ENCODE results near the gene CFAP90. TPM values are rescaled to one million over a fixed set of nuclear protein-coding genes. Genes with fewer than 3 reads are reported as not detected.

Gene CFAP90
- polyA plus RNA-seq, 1 experiment = 0.10 TPM

DNA sequence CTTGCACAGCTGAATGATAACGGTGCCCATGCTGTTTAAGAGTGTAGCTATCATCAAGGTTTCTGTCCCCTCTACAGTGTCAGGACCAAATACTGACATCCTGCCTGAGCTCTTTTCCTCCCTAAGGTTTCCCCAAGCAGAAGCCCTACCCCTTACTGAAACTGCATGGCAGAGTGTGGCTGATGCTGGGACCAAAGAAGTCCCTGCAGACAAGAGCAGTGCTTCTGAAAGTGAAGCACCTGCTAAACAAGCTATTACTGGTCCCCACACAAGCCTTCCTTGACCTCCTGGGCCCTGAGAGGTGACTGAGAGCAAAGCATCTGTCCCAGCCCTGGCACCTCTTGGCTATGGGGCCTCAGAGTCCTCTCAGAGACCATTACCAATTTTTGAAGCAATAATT, 56.1 kb downstream of the CFAP90 start:
- H3K27ac ChIP-seq (ENCODE audit: low read depth, low read length) = no peak overlapping the region
- H3K27me3 ChIP-seq (ENCODE audit: control insufficient read depth, insufficient read depth, low read length) = no peaks in the 10 kb centered on the region
- H3K9me3 ChIP-seq (ENCODE audit: control insufficient read depth, insufficient read depth, low read length) = no peaks in the 10 kb centered on the region; the same call in 1 of the 2 replicates
- ChIA-PET POLR2A (no interaction called here), CTCF (no interaction called here)
- TF ChIP-seq CTCF (IDR thresholded peaks at IDR 0.05; ENCODE audit: low read depth, low read length) = no peak
- no peak for DNase-seq (ENCODE audit: low read depth, low spot score)
- H3K4me3 ChIP-seq (ENCODE audit: low read depth, low read length) = no peak overlapping the region

- no peak overlapping the region for H3K4me3 ChIP-seq (ENCODE audit: low read depth, low read length)
- no peak for DNase-seq (ENCODE audit: low read depth, low spot score)
- no peak for TF ChIP-seq CTCF (IDR thresholded peaks at IDR 0.05; ENCODE audit: low read depth, low read length)
- no peaks in the 10 kb centered on the region for H3K27me3 ChIP-seq (ENCODE audit: control insufficient read depth, insufficient read depth, low read length)
- POLR2A ChIA-PET = no interaction called here
- H3K27ac ChIP-seq (ENCODE audit: low read depth, low read length) = no peak overlapping the region
- CTCF ChIA-PET = no interaction called here
- H3K9me3 ChIP-seq (ENCODE audit: control insufficient read depth, insufficient read depth, low read length) = no peaks in the 10 kb centered on the region; the same call in 1 of the 2 replicates
Observed at GRCh38 chr5:7794311-7794710, 56.6 kb downstream of the CFAP90 start.

GRCh38 chr5:7793895-7794294, 57.0 kb downstream of the CFAP90 start:
- DNase-seq (ENCODE audit: low read depth, low spot score) = no peak
- no peak overlapping the region for H3K27ac ChIP-seq (ENCODE audit: low read depth, low read length)
- no peak for TF ChIP-seq CTCF (IDR thresholded peaks at IDR 0.05; ENCODE audit: low read depth, low read length)
- H3K4me3 ChIP-seq (ENCODE audit: low read depth, low read length) = no peak overlapping the region
- ChIA-PET CTCF (no interaction called here), POLR2A (no interaction called here)
- no peaks in the 10 kb centered on the region; the same call in 1 of the 2 replicates for H3K9me3 ChIP-seq (ENCODE audit: control insufficient read depth, insufficient read depth, low read length)
- H3K27me3 ChIP-seq (ENCODE audit: control insufficient read depth, insufficient read depth, low read length) = no peaks in the 10 kb centered on the region

- Histone ChIP-seq H3K27me3 (ENCODE audit: control insufficient read depth, insufficient read depth, low read length) (no peaks in the 10 kb centered on the region), H3K4me3 (ENCODE audit: low read depth, low read length) (no peak overlapping the region), H3K9me3 (ENCODE audit: control insufficient read depth, insufficient read depth, low read length) (no peaks in the 10 kb centered on the region; the same call in 1 of the 2 replicates), H3K27ac (ENCODE audit: low read depth, low read length) (no peak overlapping the region)
- no peak for TF ChIP-seq CTCF (IDR thresholded peaks at IDR 0.05; ENCODE audit: low read depth, low read length)
- ChIA-PET POLR2A (no interaction called here), CTCF (no interaction called here)
- DNase-seq (ENCODE audit: low read depth, low spot score) = no peak
Observed at GRCh38 chr5:7789567-7789966, 61.4 kb downstream of the CFAP90 start.

- ChIA-PET CTCF (no interaction called here), POLR2A (no interaction called here)
- DNase-seq (ENCODE audit: low read depth, low spot score) = no peak
- Histone ChIP-seq H3K4me3 (ENCODE audit: low read depth, low read length) (no peak overlapping the region), H3K9me3 (ENCODE audit: control insufficient read depth, insufficient read depth, low read length) (no peaks in the 10 kb centered on the region), H3K27ac (ENCODE audit: low read depth, low read length) (no peak overlapping the region), H3K27me3 (ENCODE audit: control insufficient read depth, insufficient read depth, low read length) (no peaks in the 10 kb centered on the region)
- TF ChIP-seq CTCF (IDR thresholded peaks at IDR 0.05; ENCODE audit: low read depth, low read length) = no peak
Observed at GRCh38 chr5:7787770-7788169, 63.2 kb downstream of the CFAP90 start.

Data from AG04450 (cell line).